GM12891 (cell line): ENCODE measurements around the gene LIF.
A peak's percentile ranks its signal among the peaks of the same experiment; 100 is the strongest.

Experiments
- DNase-seq: peaks from one replicate; pipeline ENCODE4 v3.0.0; 2011; ENCODE audit warnings: low spot score; ENCODE audit not compliant: insufficient read length
- FAIRE-seq: peaks from 2 replicates; lab custom pipeline; 2011; peaks lifted over from hg19 to GRCh38; lab: Jason Lieb, UNC
- PAX5 ChIP-seq: IDR thresholded peaks from 2 replicates; pipeline ENCODE4 v1.6.1; 2011; ENCODE audit warnings: low read length, moderate library complexity, mild to moderate bottlenecking; ENCODE audit not compliant: insufficient read depth, severe bottlenecking
- POLR2A ChIP-seq: IDR thresholded peaks from 2 replicates; pipeline ENCODE4 v1.6.1; 2011; ENCODE audit warnings: low read depth, low read length, control low read depth
- POLR2AphosphoS5 ChIP-seq: IDR thresholded peaks from 2 replicates; pipeline ENCODE4 v1.6.1; 2011; ENCODE audit warnings: low read depth, low read length, control low read depth
- POU2F2 ChIP-seq: IDR thresholded peaks from 2 replicates; pipeline ENCODE4 v1.6.1; 2011; ENCODE audit warnings: low read depth, mild to moderate bottlenecking, control low read depth, low read length, moderate library complexity
- SPI1 ChIP-seq: IDR thresholded peaks from 2 replicates; pipeline ENCODE4 v1.6.1; 2011; ENCODE audit warnings: low read depth, low read length, control low read depth
- TAF1 ChIP-seq: IDR thresholded peaks from 2 replicates; pipeline ENCODE4 v1.6.1; 2011; ENCODE audit warnings: low read depth, low read length, control low read depth

Gene LIF

DNA sequence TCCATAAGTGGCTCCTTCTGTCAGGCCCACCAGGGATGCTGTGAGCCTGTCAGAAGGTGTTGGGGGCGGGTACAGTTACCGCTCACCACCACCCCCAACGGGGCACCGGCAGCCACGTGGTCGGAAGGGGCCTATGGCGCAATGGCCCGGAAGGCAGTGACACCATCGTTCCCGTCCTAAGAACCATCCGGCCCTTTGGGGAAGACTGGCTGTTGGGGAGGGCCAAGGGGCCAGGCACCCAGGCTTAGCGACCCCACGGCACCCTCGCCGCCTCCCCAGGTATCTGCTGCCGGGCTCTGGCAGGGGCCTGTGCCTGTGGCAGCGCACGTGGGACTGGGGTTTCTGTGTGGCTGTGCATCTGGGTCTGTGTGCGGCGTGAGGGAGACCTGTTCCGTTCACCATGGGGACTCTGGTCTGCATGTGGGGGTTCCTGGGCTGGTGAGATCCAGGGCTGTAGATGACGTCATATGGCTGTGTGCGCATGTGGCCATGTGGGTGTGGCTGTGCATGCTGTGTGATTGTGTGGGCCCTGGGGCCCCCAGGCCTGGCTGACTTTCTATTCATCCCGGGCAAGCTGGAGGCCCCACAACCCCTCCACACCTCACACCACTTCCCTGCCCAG lies 19.4 kb upstream of the LIF start:
- FAIRE-seq, result peak; percentile 99
- peak; percentile 86 for DNase-seq
- TF ChIP-seq POLR2AphosphoS5 (peak; percentile 79), POLR2A (0 out of 2 replicates have a peak, but pooled peaks have one; percentile 52), POU2F2 (peak; percentile 70), PAX5 (no peak)

DNA sequence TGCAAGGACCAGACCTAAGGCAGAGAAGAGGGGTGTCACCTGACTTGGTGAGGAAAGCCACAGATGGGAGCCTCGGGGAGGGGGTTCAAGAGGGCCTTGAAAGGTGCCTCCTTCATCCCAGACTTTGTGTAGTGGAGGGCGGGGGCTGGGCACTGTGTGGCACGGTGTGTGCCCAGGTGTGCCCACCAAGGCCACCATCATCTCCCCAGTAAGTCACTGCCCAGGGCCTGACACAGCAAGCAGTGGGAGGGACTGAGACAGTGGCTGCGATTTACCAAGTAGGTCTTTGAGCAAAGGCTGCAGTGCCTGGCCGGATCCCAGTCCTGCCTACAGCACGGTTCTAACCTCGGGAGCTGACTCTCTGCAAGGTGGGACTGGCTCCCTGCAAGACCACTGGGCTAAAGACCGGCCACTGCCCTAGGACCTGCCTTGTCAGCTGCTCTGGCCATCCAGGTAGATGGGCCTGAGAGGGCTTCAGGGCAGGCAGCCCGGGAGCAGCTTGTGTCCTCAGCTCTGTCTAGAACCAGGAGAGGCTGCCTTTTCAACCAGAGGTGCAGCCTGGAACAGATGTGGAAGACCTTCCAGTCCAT lies 18.7 kb upstream of the LIF start:
- DNase-seq, result no peak
- no peak for TF ChIP-seq TAF1
- FAIRE-seq, result no peak

DNA sequence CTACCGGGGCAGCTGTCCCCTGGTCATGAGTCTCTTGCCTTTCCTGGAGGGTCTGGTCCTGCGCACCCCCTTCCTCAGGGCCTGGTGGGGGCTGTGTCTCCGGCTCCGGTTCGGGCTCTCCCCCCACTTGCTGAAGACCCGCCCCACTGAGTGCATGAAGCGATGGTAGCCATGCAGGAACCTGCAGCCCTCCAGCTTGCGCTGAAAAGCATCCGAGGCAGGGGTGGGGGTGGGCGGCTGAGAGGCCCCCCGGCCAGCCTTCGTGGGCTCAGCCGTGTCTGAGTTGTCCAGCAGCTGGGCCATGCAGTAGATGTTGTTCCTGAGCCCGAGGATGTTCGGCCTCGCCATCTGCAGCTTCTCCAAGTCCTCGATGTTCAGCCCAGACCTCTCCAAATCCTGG lies 17.3 kb upstream of the LIF start:
- no peak for TF ChIP-seq SPI1
- TF ChIP-seq TAF1, result no peak
- TF ChIP-seq POU2F2, result no peak
- no peak for TF ChIP-seq PAX5
- TF ChIP-seq POLR2AphosphoS5, result no peak
- no peak for TF ChIP-seq POLR2A
- FAIRE-seq (no peak), DNase-seq (no peak)

DNA sequence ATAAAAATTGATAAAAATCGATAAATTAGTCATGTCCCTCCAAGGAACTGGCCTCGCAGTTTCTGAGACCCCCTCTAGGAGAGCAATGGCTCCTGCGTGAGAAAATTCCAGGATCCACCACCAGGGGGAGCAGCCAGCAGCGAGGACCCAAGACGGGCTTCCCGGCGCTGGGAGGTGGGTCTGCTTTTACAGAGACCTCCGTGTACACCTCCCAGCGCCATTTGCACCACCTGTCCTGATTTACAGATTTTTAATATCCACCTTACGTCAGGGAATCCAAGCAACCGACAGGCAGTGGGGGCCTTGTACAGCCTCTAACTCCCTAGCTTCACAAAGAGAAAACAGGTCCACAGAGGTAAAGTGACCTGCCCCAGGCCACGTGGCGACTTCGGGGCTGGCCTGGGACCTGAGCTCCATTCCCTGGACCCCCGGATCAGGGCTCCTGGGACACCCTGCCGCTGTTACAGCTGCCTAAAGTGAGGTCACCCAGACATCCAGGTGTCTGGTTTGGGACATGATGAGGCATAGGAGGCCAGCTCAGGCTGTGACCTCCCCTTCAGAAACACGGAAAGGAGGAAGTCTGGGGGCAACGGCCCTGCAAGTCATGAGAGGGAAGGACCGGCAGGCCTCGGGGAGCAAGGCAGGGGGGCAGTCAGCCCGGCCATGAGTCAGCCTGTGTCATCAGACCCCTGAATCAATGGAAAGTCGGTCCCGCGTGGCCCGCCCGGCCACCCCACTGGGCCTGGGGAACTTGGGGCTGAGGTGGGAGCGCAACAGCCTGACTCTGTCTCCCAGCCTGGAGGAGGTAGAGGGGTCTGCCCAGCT lies 16.6 kb upstream of the LIF start:
- FAIRE-seq, result peak; percentile 89
- peak; percentile 70 for DNase-seq
- no peak for TF ChIP-seq SPI1
- no peak for TF ChIP-seq POU2F2
- TF ChIP-seq TAF1, result no peak
- TF ChIP-seq POLR2AphosphoS5, result no peak
- no peak for TF ChIP-seq PAX5
- no peak for TF ChIP-seq POLR2A

DNA sequence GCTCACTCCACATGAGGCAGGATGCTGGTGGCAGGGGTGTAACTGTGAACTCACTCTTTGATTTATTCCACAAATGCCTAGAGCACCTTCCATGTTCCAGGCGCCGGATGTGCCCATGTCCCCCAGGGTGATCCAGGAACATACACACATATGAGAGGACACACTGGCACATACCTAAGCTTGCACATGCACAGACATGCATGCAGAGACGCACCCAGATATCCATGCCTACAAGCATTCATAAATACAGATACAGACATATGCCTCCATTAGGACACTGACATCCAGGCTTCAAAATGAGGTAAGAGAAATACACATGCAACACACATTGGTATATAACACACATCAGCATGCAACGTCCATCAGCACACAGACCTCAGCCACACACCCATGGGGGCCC lies 15.6 kb upstream of the LIF start:
- no peak for TF ChIP-seq PAX5
- no peak for TF ChIP-seq POU2F2
- TF ChIP-seq POLR2AphosphoS5, result no peak
- no peak for TF ChIP-seq SPI1
- no peak for TF ChIP-seq TAF1
- TF ChIP-seq POLR2A, result no peak
- DNase-seq, result no peak
- FAIRE-seq, result peak; percentile 35

DNA sequence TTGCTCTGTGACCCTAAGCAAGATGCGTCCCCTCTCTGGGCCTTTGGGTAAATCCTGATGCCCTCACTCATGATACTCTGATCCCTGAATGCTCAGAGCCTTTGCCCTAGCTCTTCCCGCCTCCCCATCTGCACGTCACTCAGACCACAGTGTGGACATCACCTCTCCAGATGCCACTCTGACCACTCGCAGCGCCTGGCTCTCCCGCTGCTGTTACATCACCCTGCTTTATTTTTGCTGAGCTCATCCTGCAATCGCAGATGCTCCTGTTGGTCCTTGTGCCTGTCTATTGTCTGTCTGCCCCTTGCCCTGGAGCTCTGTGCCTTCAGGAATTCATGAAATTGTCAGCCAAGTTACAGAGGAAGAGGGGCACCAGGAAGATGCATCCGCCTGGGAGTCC lies 14.6 kb upstream of the LIF start:
- FAIRE-seq (no peak), DNase-seq (no peak)
- no peak for TF ChIP-seq PAX5
- TF ChIP-seq POU2F2, result no peak
- no peak for TF ChIP-seq SPI1
- no peak for TF ChIP-seq TAF1
- no peak for TF ChIP-seq POLR2AphosphoS5
- TF ChIP-seq POLR2A, result no peak

DNA sequence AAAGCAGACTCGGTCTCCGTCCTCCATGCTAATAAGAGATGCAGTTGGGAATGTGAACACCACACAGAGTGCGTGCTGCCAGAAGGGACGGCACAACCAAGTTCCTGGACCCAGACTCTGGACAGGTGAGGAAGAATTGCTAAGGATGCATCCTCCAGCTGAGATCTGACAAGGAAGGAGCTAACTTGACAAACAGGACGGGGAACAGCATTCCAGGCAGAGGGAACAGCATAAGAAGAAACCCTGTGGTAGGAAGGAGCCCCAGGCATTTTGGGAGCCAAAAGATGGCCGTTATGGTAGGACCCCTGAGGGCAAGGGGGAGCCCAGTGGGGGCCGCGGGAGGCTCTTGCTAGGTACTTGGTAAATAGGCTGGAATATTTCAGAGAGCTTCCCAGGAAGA lies 14.1 kb upstream of the LIF start:
- FAIRE-seq (no peak), DNase-seq (no peak)
- TF ChIP-seq PAX5, result no peak
- TF ChIP-seq POLR2AphosphoS5, result no peak
- no peak for TF ChIP-seq POLR2A
- no peak for TF ChIP-seq SPI1
- TF ChIP-seq POU2F2, result no peak
- no peak for TF ChIP-seq TAF1

DNA sequence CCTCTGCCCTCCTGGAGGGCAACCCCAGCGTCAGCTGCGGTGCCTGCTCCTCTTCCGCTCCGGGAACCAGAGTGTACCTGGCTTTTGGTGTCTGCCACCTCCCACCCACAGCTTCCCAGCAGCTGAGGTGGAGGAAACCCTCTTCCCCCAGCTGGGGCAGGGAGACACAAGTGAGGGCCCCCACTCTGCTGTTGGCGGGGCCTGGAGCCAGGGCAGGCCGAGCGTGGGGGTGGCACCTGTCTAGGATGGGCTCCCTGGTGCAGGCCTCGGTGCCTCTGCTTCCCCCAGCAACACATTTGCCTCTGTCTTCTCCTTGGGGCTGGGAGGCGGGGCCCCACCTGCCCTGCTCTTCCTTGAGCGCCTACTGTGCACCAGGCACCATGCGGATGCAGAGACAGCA lies 13.7 kb upstream of the LIF start:
- TF ChIP-seq POU2F2 (no peak), POLR2A (no peak), POLR2AphosphoS5 (no peak), SPI1 (no peak), TAF1 (no peak), PAX5 (no peak)
- DNase-seq, result no peak
- FAIRE-seq, result no peak

DNA sequence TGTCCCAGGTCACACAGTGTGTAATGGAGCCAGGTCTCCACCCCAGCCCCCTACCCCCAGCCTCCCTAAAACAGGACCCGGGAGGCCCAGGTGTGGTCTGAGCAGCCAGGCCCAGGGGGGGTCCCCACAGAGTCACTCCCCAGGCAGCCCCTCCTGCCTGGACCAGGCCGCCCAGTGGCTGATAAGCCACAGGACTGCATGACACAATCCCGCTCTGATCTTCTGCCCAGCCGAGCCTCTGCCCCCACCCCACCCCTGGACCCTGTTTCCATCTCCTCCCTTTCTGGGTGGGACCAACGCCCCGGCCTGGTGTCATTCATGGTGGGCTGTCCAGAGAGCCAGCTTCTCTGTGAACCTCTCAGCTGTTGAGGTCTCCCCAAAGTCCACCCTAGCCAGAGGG lies 7.8 kb upstream of the LIF start:
- no peak for FAIRE-seq
- no peak for TF ChIP-seq PAX5
- DNase-seq, result no peak

DNA sequence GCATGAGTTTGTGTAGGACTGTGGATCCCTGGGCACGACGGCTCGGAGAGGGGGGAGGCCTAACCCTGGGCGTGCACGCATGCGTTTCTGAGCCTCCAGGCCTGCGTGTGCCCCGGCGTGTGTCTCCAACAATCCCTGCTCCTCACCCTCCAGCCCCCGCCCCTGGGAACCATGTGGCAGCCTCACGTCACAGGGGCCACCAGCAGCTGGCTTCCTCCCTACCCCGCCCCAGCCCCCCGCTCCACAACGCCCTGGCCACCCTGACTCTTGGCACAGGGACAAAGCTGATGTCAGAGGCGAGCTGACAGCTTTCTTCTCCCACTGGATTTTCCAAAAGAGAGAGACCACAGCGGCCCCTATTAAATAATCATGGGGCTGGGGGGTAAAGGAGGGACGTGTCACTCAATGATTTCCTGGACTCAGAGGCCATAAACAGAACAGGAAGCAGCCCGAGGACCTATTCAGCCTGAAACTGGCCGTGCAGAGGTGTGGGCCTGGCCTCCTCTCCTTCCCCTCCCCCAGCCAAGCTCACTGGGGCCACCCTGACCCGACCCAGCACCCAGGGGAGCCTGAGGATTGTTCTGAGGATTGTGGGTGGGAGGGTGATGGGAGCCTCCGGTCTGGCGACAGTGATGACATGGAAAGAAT lies 6.8 kb upstream of the LIF start:
- DNase-seq, result no peak
- TF ChIP-seq PAX5, result no peak
- no peak for TF ChIP-seq POLR2A
- TF ChIP-seq POLR2AphosphoS5, result no peak
- TF ChIP-seq SPI1, result no peak
- no peak for TF ChIP-seq POU2F2
- no peak for TF ChIP-seq TAF1
- no peak for FAIRE-seq
